NCI-H2107 (cell line): Measurements from ENCODE around the gene MIER1.
"Not testable (repeated sequence)": the region's sequence is repeated elsewhere in the genome, so short reads cannot be mapped to it uniquely, and the experiment has no call there.

Experiments used
- DNase-seq: peaks from one replicate; lab custom pipeline; 2025; lab: John Stamatoyannopoulos, UW

The MIER1 gene

GRCh38 chr1:66938613-66939012 lies 13.8 kb downstream of the MIER1 start:
- DNase-seq, result no peak

- DNase-seq, result no peak
These were observed 16.2 kb downstream of the MIER1 start for GRCh38 chr1:66940981-66941380.

GRCh38 chr1:66943361-66943969 lies 18.7 kb downstream of the MIER1 start:
- no peak for DNase-seq

GRCh38 chr1:66944330-66945274 lies 19.8 kb downstream of the MIER1 start:
- no peak for DNase-seq

GRCh38 chr1:66945316-66945715 lies 20.5 kb downstream of the MIER1 start:
- no peak for DNase-seq

GRCh38 chr1:66947267-66947666 lies 22.5 kb downstream of the MIER1 start:
- no peak for DNase-seq

GRCh38 chr1:66951513-66951912 lies 26.7 kb downstream of the MIER1 start:
- no peak for DNase-seq

- DNase-seq, result no peak
These were observed 29.4 kb downstream of the MIER1 start for GRCh38 chr1:66954208-66954607.

- DNase-seq, result no peak
These were observed 33.1 kb downstream of the MIER1 start for GRCh38 chr1:66957938-66958337.

GRCh38 chr1:66966188-66966873 lies 41.5 kb downstream of the MIER1 start:
- DNase-seq, result not testable (repeated sequence)

GRCh38 chr1:66968574-66968973 lies 43.8 kb downstream of the MIER1 start:
- DNase-seq, result no peak

GRCh38 chr1:66978201-66978600 lies 53.4 kb downstream of the MIER1 start:
- DNase-seq, result no peak

- DNase-seq, result not testable (repeated sequence)
These were observed 54.8 kb downstream of the MIER1 start for GRCh38 chr1:66979621-66980020.

GRCh38 chr1:66980745-66981367 lies 56.1 kb downstream of the MIER1 start:
- no peak for DNase-seq

GRCh38 chr1:66981679-66982078 lies 56.9 kb downstream of the MIER1 start:
- DNase-seq, result no peak

- DNase-seq, result no peak
These were observed 57.9 kb downstream of the MIER1 start for GRCh38 chr1:66982561-66983260.

GRCh38 chr1:66984491-66984890 lies 59.7 kb downstream of the MIER1 start:
- no peak for DNase-seq

- no peak for DNase-seq
These were observed 61.0 kb downstream of the MIER1 start for GRCh38 chr1:66985835-66986234.

GRCh38 chr1:66993076-66993475 lies 68.3 kb downstream of the MIER1 start:
- DNase-seq, result no peak

GRCh38 chr1:66996018-66996682 lies 71.4 kb downstream of the MIER1 start:
- DNase-seq, result peak; percentile 55

GRCh38 chr1:66998972-66999371 lies 74.2 kb downstream of the MIER1 start:
- DNase-seq, result no peak
